ENCODE data around the gene CCL16. TPM values are rescaled to one million over a fixed set of nuclear protein-coding genes. Genes with fewer than 3 reads are reported as not detected.
"Not testable (repeated sequence)": the region's sequence is repeated elsewhere in the genome, so short reads cannot be mapped to it uniquely, and the experiment has no call there.

Gene CCL16
- total and polyA plus RNA-seq, 3 donors from 2014 or later = 0.24 TPM; not detected in 2

DNA sequence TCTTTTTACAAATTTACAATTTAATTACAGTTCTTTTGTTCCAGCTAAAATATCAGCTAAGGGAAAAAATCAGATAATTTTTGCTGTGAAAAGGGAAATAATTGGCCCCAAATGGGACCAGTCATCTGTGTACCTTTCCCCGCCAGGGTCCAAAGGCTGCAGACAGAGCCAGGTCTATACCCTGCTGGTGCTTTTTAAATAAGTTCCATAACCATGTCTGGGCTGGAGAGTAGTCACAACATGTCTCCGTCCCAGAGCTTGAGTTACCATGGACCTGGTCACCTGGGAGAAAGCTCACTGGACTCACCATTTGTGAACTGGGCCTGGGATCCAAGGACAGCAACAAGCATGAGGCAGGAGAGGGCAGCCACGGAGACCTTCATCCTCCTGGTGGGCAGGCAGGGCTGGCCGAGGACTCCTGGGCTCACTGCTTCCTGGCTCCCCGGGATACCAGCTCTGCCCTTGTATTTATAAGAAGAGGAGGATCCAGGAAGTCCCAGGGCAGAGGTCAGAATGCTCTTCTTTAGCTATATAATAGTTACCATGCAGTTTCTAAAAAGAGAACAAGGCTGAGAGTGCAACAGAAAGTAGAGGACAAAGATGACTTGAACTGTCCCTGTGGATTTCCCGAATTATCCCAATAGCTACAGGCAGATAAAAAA lies 19.9 kb upstream of the CCL16 start, which contains the start of gene CCL15:
CCL15 (minus strand) TSS at position 444 of the 662 bp plus-strand sequence; CDS start at position 383, 61 bp downstream.
- no peak for DNase-seq
- no peaks in the 10 kb centered on the region for H3K4me1 ChIP-seq
- H3K36me3 ChIP-seq (ENCODE audit: low read depth, missing control alignments) = no peaks in the 10 kb centered on the region
- H3K27me3 ChIP-seq = no peaks in the 10 kb centered on the region
- H3K4me3 ChIP-seq = no peak within 1 kb of the TSS
- no peak within 1 kb of the TSS for H3K27ac ChIP-seq
- 59 to 77% methylated on average over 3 to 6 of the region's 6 CpGs for WGBS, 2 donors
- no peaks in the 10 kb centered on the region for H3K9me3 ChIP-seq
- intact Hi-C loops (cut with DNase I; ENCODE audit: low total_unique reads) = no loop called here
- TF ChIP-seq POLR2A (IDR thresholded peaks at IDR 0.05) = no peak
- TF ChIP-seq, protein P1, sequence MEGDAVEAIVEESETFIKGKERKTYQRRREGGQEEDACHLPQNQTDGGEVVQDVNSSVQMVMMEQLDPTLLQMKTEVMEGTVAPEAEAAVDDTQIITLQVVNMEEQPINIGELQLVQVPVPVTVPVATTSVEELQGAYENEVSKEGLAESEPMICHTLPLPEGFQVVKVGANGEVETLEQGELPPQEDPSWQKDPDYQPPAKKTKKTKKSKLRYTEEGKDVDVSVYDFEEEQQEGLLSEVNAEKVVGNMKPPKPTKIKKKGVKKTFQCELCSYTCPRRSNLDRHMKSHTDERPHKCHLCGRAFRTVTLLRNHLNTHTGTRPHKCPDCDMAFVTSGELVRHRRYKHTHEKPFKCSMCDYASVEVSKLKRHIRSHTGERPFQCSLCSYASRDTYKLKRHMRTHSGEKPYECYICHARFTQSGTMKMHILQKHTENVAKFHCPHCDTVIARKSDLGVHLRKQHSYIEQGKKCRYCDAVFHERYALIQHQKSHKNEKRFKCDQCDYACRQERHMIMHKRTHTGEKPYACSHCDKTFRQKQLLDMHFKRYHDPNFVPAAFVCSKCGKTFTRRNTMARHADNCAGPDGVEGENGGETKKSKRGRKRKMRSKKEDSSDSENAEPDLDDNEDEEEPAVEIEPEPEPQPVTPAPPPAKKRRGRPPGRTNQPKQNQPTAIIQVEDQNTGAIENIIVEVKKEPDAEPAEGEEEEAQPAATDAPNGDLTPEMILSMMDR (IDR thresholded peaks at IDR 0.05) = no peak

DNA sequence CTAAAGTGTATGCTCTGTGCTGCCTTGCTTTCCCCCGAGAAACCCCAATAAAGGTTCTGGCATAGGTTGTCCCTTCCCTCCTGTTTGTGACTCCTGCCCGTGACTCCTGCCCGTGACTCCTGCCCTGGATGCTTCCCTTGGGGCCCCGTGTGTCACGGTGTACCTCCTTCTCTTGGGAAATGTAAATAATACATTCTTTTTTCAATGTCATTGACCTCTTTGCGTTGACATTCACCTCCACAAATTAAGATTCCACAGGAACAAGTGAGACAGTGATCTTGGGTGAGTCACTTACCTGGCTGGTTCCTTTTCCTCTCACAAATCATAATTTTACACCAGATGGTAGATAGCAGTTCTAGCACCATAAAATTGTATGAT lies 19.4 kb upstream of the CCL16 start:
- TF ChIP-seq, protein P1 (IDR thresholded peaks at IDR 0.05) = no peak
- no peak for TF ChIP-seq POLR2A (IDR thresholded peaks at IDR 0.05)
- DNase-seq = no peak
- Histone ChIP-seq H3K27me3 (no peaks in the 10 kb centered on the region), H3K4me3 (no peak overlapping the region), H3K4me1 (no peaks in the 10 kb centered on the region), H3K9me3 (no peaks in the 10 kb centered on the region), H3K36me3 (ENCODE audit: low read depth, missing control alignments) (no peaks in the 10 kb centered on the region), H3K27ac (no peak overlapping the region)
- intact Hi-C loops (cut with DNase I; ENCODE audit: low total_unique reads) = no loop called here
- WGBS, 2 donors = 71 to 82% methylated on average over 6 of the region's 6 CpGs

DNA sequence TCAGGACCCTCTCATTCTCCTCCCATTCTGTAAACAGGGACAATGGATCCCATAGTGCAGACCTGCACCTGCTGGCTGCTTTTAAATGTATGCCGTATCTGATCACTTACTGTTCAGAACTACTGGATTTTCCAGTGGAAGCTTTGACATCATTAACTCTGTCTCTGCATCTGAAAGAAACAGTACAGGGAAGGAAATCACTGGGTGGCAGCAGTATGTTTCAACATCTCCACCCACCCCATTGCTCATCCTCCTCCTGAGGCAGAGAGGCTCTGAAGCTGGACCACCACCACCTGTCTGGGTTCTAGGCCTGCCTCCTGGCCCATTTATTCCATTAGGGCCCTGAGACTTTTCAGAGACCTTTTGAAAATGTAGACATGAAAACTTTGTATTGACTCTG lies 17.5 kb upstream of the CCL16 start:
- H3K4me3 ChIP-seq = no peak overlapping the region
- no peaks in the 10 kb centered on the region for H3K4me1 ChIP-seq
- TF ChIP-seq, protein P1 (IDR thresholded peaks at IDR 0.05) = no peak
- no peak for TF ChIP-seq POLR2A (IDR thresholded peaks at IDR 0.05)
- H3K27me3 ChIP-seq = no peaks in the 10 kb centered on the region
- no peaks in the 10 kb centered on the region for H3K9me3 ChIP-seq
- DNase-seq = no peak
- intact Hi-C loops (cut with DNase I; ENCODE audit: low total_unique reads) = no loop called here
- H3K27ac ChIP-seq = no peak overlapping the region
- 87 to 100% methylated on average over 1 of the region's 1 CpG for WGBS, 2 donors
- no peaks in the 10 kb centered on the region for H3K36me3 ChIP-seq (ENCODE audit: low read depth, missing control alignments)

DNA sequence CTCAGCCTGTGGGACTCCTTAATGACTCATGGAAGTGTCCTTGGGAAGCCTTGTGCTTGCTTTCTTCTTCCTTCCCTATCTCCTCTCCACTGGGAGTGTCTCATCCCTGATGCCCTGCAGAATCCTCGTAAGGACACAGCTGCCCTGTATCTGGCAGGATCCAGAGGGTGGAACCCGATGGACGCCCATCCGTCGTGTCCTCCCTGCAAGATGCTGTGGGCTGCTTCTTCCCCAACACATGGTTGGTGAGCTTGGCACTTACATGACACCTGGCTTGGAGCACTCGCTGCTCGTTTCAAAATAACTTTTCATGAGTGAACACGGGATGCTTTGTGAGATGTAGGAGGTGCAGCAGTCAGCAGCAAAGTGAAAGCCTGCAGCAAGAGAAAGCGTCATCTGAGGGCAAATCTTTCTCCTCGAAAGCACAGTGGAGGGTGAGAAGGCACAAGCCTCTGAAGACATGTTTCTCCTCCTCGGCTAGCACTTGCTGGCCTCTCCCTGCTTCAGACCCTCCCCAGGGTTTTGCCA lies 16.8 kb upstream of the CCL16 start:
- no peak for TF ChIP-seq POLR2A (IDR thresholded peaks at IDR 0.05)
- TF ChIP-seq, protein P1 (IDR thresholded peaks at IDR 0.05) = no peak
- H3K4me1 ChIP-seq = no peaks in the 10 kb centered on the region
- H3K4me3 ChIP-seq = no peak overlapping the region
- H3K27ac ChIP-seq = no peak overlapping the region
- no peaks in the 10 kb centered on the region for H3K36me3 ChIP-seq (ENCODE audit: low read depth, missing control alignments)
- H3K27me3 ChIP-seq = no peaks in the 10 kb centered on the region
- WGBS, 2 donors = 54 to 58% methylated on average over 10 to 11 of the region's 11 CpGs
- DNase-seq = no peak
- intact Hi-C loops (cut with DNase I; ENCODE audit: low total_unique reads) = no loop called here
- H3K9me3 ChIP-seq = no peaks in the 10 kb centered on the region

DNA sequence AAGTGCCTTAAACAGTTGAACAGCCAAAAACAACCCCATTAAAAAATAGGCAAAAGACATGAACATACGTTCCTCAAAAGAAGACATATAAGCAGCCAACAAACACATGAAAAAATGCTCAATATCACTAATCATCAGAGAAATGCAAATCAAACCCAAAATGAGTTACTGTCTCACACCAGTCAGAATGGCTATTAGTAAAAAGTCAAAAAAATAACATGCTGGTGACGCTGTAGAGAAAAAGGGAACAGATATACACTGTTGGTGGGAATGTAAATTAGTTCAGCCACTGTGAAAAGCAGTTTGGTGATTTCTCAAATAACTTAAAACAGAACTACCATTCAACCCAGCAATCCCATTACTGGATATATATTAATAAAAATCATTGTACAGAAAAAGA lies 14.0 kb upstream of the CCL16 start:
- H3K27me3 ChIP-seq; H3K4me3 ChIP-seq; DNase-seq; intact Hi-C loops (cut with DNase I; ENCODE audit: low total_unique reads); H3K4me1 ChIP-seq; H3K36me3 ChIP-seq (ENCODE audit: low read depth, missing control alignments); H3K9me3 ChIP-seq; H3K27ac ChIP-seq: not testable (repeated sequence)
- WGBS, 2 donors = 70 to 78% methylated on average over 2 of the region's 2 CpGs
